ENCODE measurements around the gene KLRC4.

The KLRC4 gene

GRCh38 chr12:10366875-10367274 is 42.7 kb downstream of the KLRC4 start:
- peak in 1 of 2 donors; percentile 52 for DNase-seq

GRCh38 chr12:10365696-10366405 is 43.7 kb downstream of the KLRC4 start:
- peak in 1 of 2 donors; percentile 69 for DNase-seq

GRCh38 chr12:10364815-10365622 is 44.5 kb downstream of the KLRC4 start:
- peak; percentile 64 to 82 for DNase-seq

GRCh38 chr12:10363914-10364814 is 45.4 kb downstream of the KLRC4 start:
- peak; percentile 70 to 82 for DNase-seq

- no peak for DNase-seq
Measured at GRCh38 chr12:10363658-10363913, 46.0 kb downstream of the KLRC4 start.

- no peak for DNase-seq
Measured at GRCh38 chr12:10362828-10363657, 46.5 kb downstream of the KLRC4 start.

- DNase-seq = no peak
Measured at GRCh38 chr12:10362325-10362724, 47.2 kb downstream of the KLRC4 start.

- no peak for DNase-seq
Measured at GRCh38 chr12:10361622-10362021, 47.9 kb downstream of the KLRC4 start.

GRCh38 chr12:10361084-10361483 is 48.5 kb downstream of the KLRC4 start:
- DNase-seq = peak; percentile 38 to 60

GRCh38 chr12:10358969-10359368 is 50.6 kb downstream of the KLRC4 start:
- no peak for DNase-seq

GRCh38 chr12:10358131-10358530 is 51.4 kb downstream of the KLRC4 start:
- no peak for DNase-seq
